WI38 (cell line): ENCODE measurements around the gene SRRM3.

Experiments
- H3K4me3 ChIP-seq: 2 replicates; pipeline ENCODE4 v1.5.1; 2011; ENCODE audit warnings: low read depth, mild to moderate bottlenecking, control low read depth, low read length
- TF ChIP-seq, protein P1 (sequence below): IDR thresholded peaks from 2 replicates; pipeline ENCODE4 v1.5.1; 2012; ENCODE audit warnings: low read depth, mild to moderate bottlenecking, control low read depth, low read length

The SRRM3 gene

DNA sequence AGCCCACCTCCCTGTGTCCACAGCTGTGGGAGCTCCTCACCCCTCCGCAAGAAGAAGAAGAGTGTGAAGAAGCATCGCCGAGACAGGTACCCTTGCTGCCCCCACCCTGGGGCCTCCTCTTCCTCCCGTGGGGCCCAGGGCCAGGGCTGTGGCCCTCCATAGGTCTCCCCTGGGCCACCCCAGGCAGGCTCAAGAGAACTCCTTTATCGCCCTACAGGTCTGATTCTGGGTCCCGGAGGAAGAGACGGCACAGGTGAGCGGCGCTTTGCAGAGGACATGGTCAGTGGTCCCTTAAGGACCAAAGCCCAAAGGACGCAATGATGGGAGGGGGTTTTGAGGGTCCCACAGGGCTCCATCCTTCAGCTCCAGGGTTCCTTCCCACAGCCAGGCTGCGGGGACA, 59.6 kb downstream of the SRRM3 start:
- H3K4me3 ChIP-seq, result no peak overlapping the region
- TF ChIP-seq, protein P1, sequence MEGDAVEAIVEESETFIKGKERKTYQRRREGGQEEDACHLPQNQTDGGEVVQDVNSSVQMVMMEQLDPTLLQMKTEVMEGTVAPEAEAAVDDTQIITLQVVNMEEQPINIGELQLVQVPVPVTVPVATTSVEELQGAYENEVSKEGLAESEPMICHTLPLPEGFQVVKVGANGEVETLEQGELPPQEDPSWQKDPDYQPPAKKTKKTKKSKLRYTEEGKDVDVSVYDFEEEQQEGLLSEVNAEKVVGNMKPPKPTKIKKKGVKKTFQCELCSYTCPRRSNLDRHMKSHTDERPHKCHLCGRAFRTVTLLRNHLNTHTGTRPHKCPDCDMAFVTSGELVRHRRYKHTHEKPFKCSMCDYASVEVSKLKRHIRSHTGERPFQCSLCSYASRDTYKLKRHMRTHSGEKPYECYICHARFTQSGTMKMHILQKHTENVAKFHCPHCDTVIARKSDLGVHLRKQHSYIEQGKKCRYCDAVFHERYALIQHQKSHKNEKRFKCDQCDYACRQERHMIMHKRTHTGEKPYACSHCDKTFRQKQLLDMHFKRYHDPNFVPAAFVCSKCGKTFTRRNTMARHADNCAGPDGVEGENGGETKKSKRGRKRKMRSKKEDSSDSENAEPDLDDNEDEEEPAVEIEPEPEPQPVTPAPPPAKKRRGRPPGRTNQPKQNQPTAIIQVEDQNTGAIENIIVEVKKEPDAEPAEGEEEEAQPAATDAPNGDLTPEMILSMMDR, result no peak

DNA sequence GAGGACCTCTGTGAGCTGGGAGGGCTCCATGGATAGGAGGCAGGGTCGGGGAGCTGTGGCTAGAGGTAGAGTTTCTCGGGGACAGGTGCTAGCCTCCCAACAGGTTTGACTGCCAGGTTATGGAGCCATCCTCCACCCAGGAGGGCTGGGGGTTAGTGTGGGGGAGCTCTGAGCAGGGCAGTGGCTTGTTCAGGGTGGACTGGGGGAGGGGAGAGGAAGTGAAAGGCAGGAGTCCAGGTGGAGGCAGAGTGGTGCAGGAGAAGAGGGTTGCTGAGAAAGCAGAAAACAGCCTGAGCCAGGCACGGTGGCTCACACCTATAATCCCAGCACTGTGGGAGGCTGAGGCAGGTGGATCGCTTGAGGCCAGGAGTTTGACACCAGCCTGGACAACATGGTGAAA, 60.2 kb downstream of the SRRM3 start:
- no peak overlapping the region for H3K4me3 ChIP-seq
- TF ChIP-seq, protein P1, result no peak

DNA sequence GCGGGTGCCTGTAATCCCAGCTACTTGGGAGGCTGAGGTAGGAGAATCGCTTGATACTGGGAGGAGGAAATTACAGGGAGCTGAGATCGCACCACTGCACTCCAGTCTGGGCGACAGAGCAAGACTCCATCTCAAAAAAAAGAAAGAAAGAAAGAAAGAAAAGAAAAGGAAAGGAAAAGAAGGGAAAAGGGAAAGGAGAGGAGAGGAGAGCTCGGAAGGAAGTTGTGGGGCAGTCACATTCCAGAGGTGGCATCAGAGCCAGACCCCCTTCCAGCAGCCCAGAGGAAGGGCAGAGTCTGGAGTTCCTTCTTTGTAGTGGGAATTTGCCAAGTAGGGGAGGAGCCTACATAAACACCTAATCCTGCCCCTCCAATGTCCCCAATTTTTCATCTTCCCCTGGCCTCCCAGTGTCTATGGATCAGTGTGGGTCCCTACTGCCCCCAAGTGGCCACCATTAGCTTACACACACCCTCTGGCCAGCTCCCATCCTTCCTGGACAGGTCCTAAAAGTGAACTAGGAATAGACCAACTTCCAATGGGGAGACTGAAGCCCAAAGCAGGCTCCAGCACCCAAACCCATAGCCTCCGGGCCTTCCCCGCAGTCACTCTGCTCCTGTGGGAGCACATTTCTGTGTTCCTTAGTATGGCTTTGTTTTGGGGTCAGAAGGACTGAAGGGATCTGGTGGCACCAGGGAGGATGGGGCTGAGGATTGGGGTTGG, 61.1 kb downstream of the SRRM3 start:
- H3K4me3 ChIP-seq, result no peak overlapping the region
- TF ChIP-seq, protein P1, result peak; percentile 82

DNA sequence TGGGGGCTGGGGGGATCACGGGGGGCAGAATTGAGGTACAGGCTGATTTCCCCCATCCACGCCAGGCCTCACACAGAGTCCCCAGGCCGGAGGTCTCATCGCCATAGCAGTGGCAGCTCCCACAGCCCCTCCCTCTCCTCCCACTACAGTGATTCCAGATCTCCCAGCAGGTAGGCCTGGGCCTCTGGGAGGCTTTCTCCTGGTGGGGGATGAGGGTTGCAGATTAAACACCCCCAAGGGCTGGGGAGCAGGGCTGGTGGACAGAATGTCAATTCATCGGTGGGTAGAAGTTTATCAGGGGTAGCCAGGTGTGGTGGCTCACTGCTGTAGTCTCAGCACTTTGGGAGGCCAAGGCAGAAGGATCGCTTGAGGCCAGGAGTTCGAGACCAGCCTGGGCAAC, 63.6 kb downstream of the SRRM3 start:
- TF ChIP-seq, protein P1, result no peak
- H3K4me3 ChIP-seq, result no peak overlapping the region

DNA sequence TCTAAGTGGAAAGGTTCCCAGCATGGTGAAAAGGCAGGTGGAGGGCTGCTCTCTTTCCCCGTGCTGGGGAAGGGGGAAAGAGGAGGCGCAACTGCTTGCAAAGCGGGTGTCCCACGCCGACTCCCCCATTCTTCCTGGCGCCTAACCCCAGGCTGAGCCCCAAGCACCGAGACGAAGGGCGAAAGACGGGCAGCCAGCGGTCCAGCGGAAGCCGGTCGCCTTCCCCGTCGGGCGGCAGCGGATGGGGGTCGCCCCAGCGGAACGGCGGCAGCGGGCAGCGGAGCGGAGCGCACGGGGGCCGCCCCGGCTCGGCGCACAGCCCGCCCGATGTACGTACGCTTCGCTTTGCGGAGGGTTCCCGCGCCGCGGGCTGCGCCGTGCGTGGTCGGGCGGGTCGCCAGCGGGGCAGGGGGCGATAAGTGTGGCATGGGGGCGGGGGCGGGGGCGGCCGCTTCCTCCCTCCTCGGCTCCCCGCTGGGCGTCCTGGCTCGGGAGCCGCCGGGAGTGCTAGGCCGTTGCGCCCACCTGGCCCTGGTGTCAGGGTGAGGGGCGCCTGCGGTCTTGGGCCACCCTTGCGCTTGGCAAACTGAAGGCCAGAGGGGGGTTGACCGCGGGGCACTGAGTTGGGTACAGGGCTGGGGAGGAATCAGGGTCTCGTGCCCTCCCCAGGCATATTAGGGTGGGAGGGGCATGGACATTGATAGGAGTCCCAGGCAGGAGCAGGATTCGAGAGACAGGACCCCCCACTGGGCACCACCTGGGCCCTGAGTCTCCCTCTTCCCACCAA, 65.6 kb downstream of the SRRM3 start:
- TF ChIP-seq, protein P1, result no peak
- no peak overlapping the region for H3K4me3 ChIP-seq

DNA sequence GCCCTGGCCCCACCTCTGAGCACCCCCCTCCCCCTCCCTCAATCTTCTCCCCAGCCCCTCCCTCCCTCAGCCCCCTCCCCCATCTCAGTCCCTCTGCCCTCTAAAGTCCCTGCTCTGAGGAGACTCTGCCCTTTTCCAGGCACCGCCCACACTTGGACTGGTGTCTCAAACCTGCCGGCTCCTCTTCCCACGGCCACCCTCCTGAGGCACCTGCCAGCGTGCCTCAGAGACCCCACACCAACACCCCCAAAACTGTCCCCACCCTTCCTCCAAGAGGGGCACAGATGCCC, 66.1 kb downstream of the SRRM3 start:
- no peak overlapping the region for H3K4me3 ChIP-seq
- TF ChIP-seq, protein P1, result no peak

DNA sequence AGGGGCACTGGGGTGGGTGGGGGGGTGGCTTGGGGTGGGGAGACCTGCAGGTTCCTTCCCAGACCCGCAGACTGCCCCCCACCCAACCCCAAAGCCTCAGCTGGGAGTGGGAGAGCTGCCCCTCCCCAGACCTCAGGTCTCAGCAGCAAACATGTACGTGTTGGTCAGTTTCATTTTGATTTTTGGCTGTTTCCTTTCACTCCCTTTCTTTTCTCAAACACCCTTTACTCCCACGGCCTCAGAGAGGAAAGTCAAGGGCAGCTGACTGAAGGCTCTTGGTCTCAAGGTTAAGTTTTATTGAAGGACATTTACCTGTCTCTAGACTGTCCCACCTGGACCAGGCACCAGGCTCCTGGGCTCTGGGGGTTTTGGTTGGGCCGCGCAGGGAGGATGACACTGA, 66.7 kb downstream of the SRRM3 start:
- H3K4me3 ChIP-seq, result no peak overlapping the region
- TF ChIP-seq, protein P1, result no peak
